ENCODE data around the gene FBXO41.

FBXO41 gene

DNA sequence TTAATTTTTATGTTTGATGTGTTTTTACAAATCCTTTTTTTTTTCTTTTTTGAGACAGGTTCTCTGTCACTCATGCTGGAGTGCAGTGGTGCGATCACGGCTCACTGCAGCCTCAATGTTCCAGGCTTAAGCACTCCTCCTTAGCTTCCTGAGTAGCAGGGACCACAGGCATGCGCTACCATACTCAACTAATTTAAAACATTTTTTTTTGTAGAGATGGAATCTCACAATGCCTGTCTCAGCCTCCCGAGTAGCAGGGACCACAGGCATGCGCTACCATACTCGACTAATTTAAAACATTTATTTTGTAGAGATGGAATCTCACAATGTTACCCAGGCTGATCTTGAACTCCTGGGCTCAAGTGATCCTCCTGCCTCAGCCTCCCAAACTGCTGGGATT lies 78.7 kb downstream of the FBXO41 start:
- peak; percentile 68 for ATAC-seq
- TF ChIP-seq, protein P1, sequence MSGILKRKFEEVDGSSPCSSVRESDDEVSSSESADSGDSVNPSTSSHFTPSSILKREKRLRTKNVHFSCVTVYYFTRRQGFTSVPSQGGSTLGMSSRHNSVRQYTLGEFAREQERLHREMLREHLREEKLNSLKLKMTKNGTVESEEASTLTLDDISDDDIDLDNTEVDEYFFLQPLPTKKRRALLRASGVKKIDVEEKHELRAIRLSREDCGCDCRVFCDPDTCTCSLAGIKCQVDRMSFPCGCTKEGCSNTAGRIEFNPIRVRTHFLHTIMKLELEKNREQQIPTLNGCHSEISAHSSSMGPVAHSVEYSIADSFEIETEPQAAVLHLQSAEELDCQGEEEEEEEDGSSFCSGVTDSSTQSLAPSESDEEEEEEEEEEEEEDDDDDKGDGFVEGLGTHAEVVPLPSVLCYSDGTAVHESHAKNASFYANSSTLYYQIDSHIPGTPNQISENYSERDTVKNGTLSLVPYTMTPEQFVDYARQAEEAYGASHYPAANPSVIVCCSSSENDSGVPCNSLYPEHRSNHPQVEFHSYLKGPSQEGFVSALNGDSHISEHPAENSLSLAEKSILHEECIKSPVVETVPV (CRISPR knock-in tag; IDR thresholded peaks at IDR 0.05), result no peak
- TF ChIP-seq BACH2 (CRISPR knock-in tag; IDR thresholded peaks at IDR 0.05; ENCODE audit: borderline replicate concordance) (no peak), ESRRG (CRISPR knock-in tag; IDR thresholded peaks at IDR 0.05) (no peak), ZNF565 (CRISPR knock-in tag; conservative IDR thresholded peaks at IDR 0.05; ENCODE audit: low read depth) (no peak), TCF4 (CRISPR knock-in tag; IDR thresholded peaks at IDR 0.05; ENCODE audit: borderline replicate concordance) (no peak), ZFP30 (CRISPR knock-in tag; IDR thresholded peaks at IDR 0.05) (no peak), OSR1 (CRISPR knock-in tag; IDR thresholded peaks at IDR 0.05) (no peak), TOX (CRISPR knock-in tag; IDR thresholded peaks at IDR 0.05; ENCODE audit: borderline replicate concordance) (no peak), PPARA (CRISPR knock-in tag; IDR thresholded peaks at IDR 0.05; ENCODE audit: borderline replicate concordance) (no peak), ISL1 (CRISPR knock-in tag; IDR thresholded peaks at IDR 0.05) (no peak), CSDC2 (CRISPR knock-in tag; IDR thresholded peaks at IDR 0.05) (no peak), ZNF70 (CRISPR knock-in tag; IDR thresholded peaks at IDR 0.05) (no peak), GLIS3 (CRISPR knock-in tag; IDR thresholded peaks at IDR 0.05) (no peak), SNAI2 (CRISPR knock-in tag; IDR thresholded peaks at IDR 0.05) (no peak), ZC3H10 (CRISPR knock-in tag; IDR thresholded peaks at IDR 0.05) (no peak), RARB (CRISPR knock-in tag; IDR thresholded peaks at IDR 0.05) (no peak)
- TF ChIP-seq, protein P2, sequence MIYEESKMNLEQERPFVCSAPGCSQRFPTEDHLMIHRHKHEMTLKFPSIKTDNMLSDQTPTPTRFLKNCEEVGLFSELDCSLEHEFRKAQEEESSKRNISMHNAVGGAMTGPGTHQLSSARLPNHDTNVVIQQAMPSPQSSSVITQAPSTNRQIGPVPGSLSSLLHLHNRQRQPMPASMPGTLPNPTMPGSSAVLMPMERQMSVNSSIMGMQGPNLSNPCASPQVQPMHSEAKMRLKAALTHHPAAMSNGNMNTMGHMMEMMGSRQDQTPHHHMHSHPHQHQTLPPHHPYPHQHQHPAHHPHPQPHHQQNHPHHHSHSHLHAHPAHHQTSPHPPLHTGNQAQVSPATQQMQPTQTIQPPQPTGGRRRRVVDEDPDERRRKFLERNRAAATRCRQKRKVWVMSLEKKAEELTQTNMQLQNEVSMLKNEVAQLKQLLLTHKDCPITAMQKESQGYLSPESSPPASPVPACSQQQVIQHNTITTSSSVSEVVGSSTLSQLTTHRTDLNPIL (CRISPR knock-in tag; IDR thresholded peaks at IDR 0.05; ENCODE audit: low read depth), result no peak
- TF ChIP-seq, protein P3, sequence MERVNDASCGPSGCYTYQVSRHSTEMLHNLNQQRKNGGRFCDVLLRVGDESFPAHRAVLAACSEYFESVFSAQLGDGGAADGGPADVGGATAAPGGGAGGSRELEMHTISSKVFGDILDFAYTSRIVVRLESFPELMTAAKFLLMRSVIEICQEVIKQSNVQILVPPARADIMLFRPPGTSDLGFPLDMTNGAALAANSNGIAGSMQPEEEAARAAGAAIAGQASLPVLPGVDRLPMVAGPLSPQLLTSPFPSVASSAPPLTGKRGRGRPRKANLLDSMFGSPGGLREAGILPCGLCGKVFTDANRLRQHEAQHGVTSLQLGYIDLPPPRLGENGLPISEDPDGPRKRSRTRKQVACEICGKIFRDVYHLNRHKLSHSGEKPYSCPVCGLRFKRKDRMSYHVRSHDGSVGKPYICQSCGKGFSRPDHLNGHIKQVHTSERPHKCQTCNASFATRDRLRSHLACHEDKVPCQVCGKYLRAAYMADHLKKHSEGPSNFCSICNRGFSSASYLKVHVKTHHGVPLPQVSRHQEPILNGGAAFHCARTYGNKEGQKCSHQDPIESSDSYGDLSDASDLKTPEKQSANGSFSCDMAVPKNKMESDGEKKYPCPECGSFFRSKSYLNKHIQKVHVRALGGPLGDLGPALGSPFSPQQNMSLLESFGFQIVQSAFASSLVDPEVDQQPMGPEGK (CRISPR knock-in tag; IDR thresholded peaks at IDR 0.05; ENCODE audit: borderline replicate concordance), result no peak
- TF ChIP-seq, protein P4, sequence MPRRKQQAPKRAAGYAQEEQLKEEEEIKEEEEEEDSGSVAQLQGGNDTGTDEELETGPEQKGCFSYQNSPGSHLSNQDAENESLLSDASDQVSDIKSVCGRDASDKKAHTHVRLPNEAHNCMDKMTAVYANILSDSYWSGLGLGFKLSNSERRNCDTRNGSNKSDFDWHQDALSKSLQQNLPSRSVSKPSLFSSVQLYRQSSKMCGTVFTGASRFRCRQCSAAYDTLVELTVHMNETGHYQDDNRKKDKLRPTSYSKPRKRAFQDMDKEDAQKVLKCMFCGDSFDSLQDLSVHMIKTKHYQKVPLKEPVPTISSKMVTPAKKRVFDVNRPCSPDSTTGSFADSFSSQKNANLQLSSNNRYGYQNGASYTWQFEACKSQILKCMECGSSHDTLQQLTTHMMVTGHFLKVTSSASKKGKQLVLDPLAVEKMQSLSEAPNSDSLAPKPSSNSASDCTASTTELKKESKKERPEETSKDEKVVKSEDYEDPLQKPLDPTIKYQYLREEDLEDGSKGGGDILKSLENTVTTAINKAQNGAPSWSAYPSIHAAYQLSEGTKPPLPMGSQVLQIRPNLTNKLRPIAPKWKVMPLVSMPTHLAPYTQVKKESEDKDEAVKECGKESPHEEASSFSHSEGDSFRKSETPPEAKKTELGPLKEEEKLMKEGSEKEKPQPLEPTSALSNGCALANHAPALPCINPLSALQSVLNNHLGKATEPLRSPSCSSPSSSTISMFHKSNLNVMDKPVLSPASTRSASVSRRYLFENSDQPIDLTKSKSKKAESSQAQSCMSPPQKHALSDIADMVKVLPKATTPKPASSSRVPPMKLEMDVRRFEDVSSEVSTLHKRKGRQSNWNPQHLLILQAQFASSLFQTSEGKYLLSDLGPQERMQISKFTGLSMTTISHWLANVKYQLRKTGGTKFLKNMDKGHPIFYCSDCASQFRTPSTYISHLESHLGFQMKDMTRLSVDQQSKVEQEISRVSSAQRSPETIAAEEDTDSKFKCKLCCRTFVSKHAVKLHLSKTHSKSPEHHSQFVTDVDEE (CRISPR knock-in tag; IDR thresholded peaks at IDR 0.05), result no peak
- TF ChIP-seq, protein P5, sequence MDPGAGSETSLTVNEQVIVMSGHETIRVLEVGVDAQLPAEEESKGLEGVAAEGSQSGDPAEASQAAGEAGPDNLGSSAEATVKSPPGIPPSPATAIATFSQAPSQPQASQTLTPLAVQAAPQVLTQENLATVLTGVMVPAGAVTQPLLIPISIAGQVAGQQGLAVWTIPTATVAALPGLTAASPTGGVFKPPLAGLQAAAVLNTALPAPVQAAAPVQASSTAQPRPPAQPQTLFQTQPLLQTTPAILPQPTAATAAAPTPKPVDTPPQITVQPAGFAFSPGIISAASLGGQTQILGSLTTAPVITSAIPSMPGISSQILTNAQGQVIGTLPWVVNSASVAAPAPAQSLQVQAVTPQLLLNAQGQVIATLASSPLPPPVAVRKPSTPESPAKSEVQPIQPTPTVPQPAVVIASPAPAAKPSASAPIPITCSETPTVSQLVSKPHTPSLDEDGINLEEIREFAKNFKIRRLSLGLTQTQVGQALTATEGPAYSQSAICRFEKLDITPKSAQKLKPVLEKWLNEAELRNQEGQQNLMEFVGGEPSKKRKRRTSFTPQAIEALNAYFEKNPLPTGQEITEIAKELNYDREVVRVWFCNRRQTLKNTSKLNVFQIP (CRISPR knock-in tag; IDR thresholded peaks at IDR 0.05; ENCODE audit: borderline replicate concordance, low read depth), result no peak
